Activated T-helper 1 cell treated with anti-CD3 and anti-CD28 coated beads, Interleukin-12 subunit alpha, Interleukin-12 subunit beta, Interleukin-2, Interleukin-4 antibody, amounts not matched to agents 30 ng/mL and 10 ng/mL and 1 ng/mL, durations not matched to agents 14 hours and 24 hours and 36 hours (primary cell): ENCODE measurements around the gene OTUB2. TPM values are rescaled to one million over a fixed set of nuclear protein-coding genes. Genes with fewer than 3 reads are reported as not detected.
A peak's percentile ranks its signal among the peaks of the same experiment; 100 is the strongest.

ENCODE experiments used
- DNase-seq: peaks from one replicate; pipeline ENCODE4 v3.0.0; 2021; ENCODE audit warnings: low spot score
- H3K27ac Mint-ChIP-seq: one replicate; pipeline ENCODE4 v1.8.0; 2021; ENCODE audit warnings: mild to moderate bottlenecking, mixed read lengths
- H3K27me3 Mint-ChIP-seq: one replicate; pipeline ENCODE4 v1.8.0; 2022; ENCODE audit warnings: mild to moderate bottlenecking, moderate library complexity, mixed read lengths; ENCODE audit not compliant: insufficient read depth
- H3K36me3 Mint-ChIP-seq: one replicate; pipeline ENCODE4 v1.8.0; 2021; ENCODE audit warnings: low read depth, mixed read lengths
- H3K4me1 Mint-ChIP-seq: one replicate; pipeline ENCODE4 v1.8.0; 2021; ENCODE audit warnings: low read depth, mixed read lengths
- H3K4me3 Mint-ChIP-seq: one replicate; pipeline ENCODE4 v1.8.0; 2021; ENCODE audit warnings: mild to moderate bottlenecking, moderate library complexity, mixed read lengths
- H3K9me3 Mint-ChIP-seq: one replicate; pipeline ENCODE4 v1.8.0; 2021; ENCODE audit warnings: mixed read lengths
- intact Hi-C: fragments of 100-400 bp; cut with micrococcal nuclease; formaldehyde crosslinking; loops from one replicate; pipeline ENCODE4 v1.15.1; 2024
- total RNA-seq: library from RNA; stranded (reverse); gene quantifications from 2 replicates; pipeline ENCODE4 v1.2.3, GENCODE V29; 2022

OTUB2 gene
- total RNA-seq, 1 donor from 2014 or later = 1.5 TPM

GRCh38 chr14:94000267-94000666 lies 25.9 kb upstream of the OTUB2 start:
- Mint-ChIP-seq H3K27ac (no peak overlapping the region), H3K9me3 (no peaks in the 10 kb centered on the region), H3K36me3 (no peaks in the 10 kb centered on the region), H3K4me3 (no peak overlapping the region), H3K4me1 (peaks cover 46% of the 10 kb centered on the region), H3K27me3 (peaks cover 4% of the 10 kb centered on the region)
- no peak for DNase-seq
- intact Hi-C loops = no loop called here

GRCh38 chr14:94001016-94001415 lies 25.1 kb upstream of the OTUB2 start:
- H3K36me3 Mint-ChIP-seq = no peaks in the 10 kb centered on the region
- H3K4me1 Mint-ChIP-seq = peaks cover 40% of the 10 kb centered on the region
- H3K4me3 Mint-ChIP-seq = no peak overlapping the region
- intact Hi-C loops = loop anchor here (1.0 kb wide), 3 partner anchors 23 to 62 kb away; no protein-coding TSS in a partner anchor
- H3K27me3 Mint-ChIP-seq = peaks cover 4% of the 10 kb centered on the region
- DNase-seq = no peak
- no peak overlapping the region for H3K27ac Mint-ChIP-seq
- H3K9me3 Mint-ChIP-seq = no peaks in the 10 kb centered on the region

GRCh38 chr14:94001501-94002396 lies 24.4 kb upstream of the OTUB2 start:
- no peaks in the 10 kb centered on the region for H3K36me3 Mint-ChIP-seq
- H3K9me3 Mint-ChIP-seq = no peaks in the 10 kb centered on the region
- H3K4me3 Mint-ChIP-seq = peak overlapping the region; percentile 1

GRCh38 chr14:94003397-94003796 lies 22.7 kb upstream of the OTUB2 start:
- intact Hi-C loops = no loop called here

More at GRCh38 chr14:94001501-94002396, 24.4 kb upstream of the OTUB2 start:
- intact Hi-C loops = loop anchor here (1.0 kb wide), 4 partner anchors 23 to 135 kb away; no protein-coding TSS in a partner anchor
- Mint-ChIP-seq H3K27me3 (peaks cover 2% of the 10 kb centered on the region), H3K4me1 (peaks cover 39% of the 10 kb centered on the region), H3K27ac (peak overlapping the region; percentile 36)
- peak; percentile 56 for DNase-seq

GRCh38 chr14:94004015-94004414 lies 22.1 kb upstream of the OTUB2 start:
- intact Hi-C loops = loop anchor here (2.0 kb wide), 1 partner anchor 23 kb away; the partner anchor contains the start of gene OTUB2
- H3K9me3 Mint-ChIP-seq = no peaks in the 10 kb centered on the region
- peaks cover 44% of the 10 kb centered on the region for H3K4me1 Mint-ChIP-seq
- H3K36me3 Mint-ChIP-seq = no peaks in the 10 kb centered on the region
- no peak for DNase-seq
- H3K4me3 Mint-ChIP-seq = no peak overlapping the region
- no peak overlapping the region for H3K27ac Mint-ChIP-seq
- H3K27me3 Mint-ChIP-seq = no peaks in the 10 kb centered on the region

More at GRCh38 chr14:94003397-94003796, 22.7 kb upstream of the OTUB2 start:
- Mint-ChIP-seq H3K4me1 (peaks cover 41% of the 10 kb centered on the region), H3K36me3 (no peaks in the 10 kb centered on the region), H3K27ac (no peak overlapping the region), H3K4me3 (no peak overlapping the region), H3K9me3 (no peaks in the 10 kb centered on the region), H3K27me3 (no peaks in the 10 kb centered on the region)
- no peak for DNase-seq

GRCh38 chr14:94005324-94006073 lies 20.6 kb upstream of the OTUB2 start:
- no peak overlapping the region for H3K27ac Mint-ChIP-seq
- H3K4me1 Mint-ChIP-seq = peaks cover 45% of the 10 kb centered on the region
- H3K36me3 Mint-ChIP-seq = peaks cover 1% of the 10 kb centered on the region
- DNase-seq = no peak
- no peak overlapping the region for H3K4me3 Mint-ChIP-seq
- no peaks in the 10 kb centered on the region for H3K27me3 Mint-ChIP-seq
- intact Hi-C loops = loop anchor here (2.0 kb wide), 1 partner anchor 21 kb away; the partner anchor contains the start of gene OTUB2
- H3K9me3 Mint-ChIP-seq = no peaks in the 10 kb centered on the region

- H3K36me3 Mint-ChIP-seq = peaks cover 1% of the 10 kb centered on the region
- no peaks in the 10 kb centered on the region for H3K9me3 Mint-ChIP-seq
- intact Hi-C loops = no loop called here
- H3K4me1 Mint-ChIP-seq = peaks cover 58% of the 10 kb centered on the region
- peaks cover under 1% of the 10 kb centered on the region for H3K27me3 Mint-ChIP-seq
- no peak overlapping the region for H3K27ac Mint-ChIP-seq
- no peak overlapping the region for H3K4me3 Mint-ChIP-seq
- DNase-seq = no peak
Observed at GRCh38 chr14:94008234-94008633, 17.9 kb upstream of the OTUB2 start.

GRCh38 chr14:94009767-94010166 lies 16.4 kb upstream of the OTUB2 start:
- no peaks in the 10 kb centered on the region for H3K9me3 Mint-ChIP-seq
- H3K27ac Mint-ChIP-seq = peak overlapping the region; percentile 77
- peaks cover 58% of the 10 kb centered on the region for H3K4me1 Mint-ChIP-seq
- peaks cover 10% of the 10 kb centered on the region for H3K27me3 Mint-ChIP-seq
- intact Hi-C loops = no loop called here
- DNase-seq = no peak
- H3K4me3 Mint-ChIP-seq = peak overlapping the region; percentile 57
- peaks cover 1% of the 10 kb centered on the region for H3K36me3 Mint-ChIP-seq

- intact Hi-C loops = no loop called here
- Mint-ChIP-seq H3K4me3 (peak overlapping the region; percentile 12), H3K9me3 (no peaks in the 10 kb centered on the region), H3K36me3 (peaks cover 1% of the 10 kb centered on the region), H3K27ac (no peak overlapping the region), H3K27me3 (peaks cover 15% of the 10 kb centered on the region), H3K4me1 (peaks cover 53% of the 10 kb centered on the region)
- DNase-seq = no peak
Observed at GRCh38 chr14:94010625-94011024, 15.5 kb upstream of the OTUB2 start.

- intact Hi-C loops = loop anchor here (1.0 kb wide), 1 partner anchor 10 kb away; no protein-coding TSS in a partner anchor
- Mint-ChIP-seq H3K27ac (peak overlapping the region; percentile 18), H3K36me3 (peaks cover 1% of the 10 kb centered on the region), H3K4me3 (peak overlapping the region; percentile 37), H3K27me3 (peaks cover 15% of the 10 kb centered on the region), H3K9me3 (no peaks in the 10 kb centered on the region), H3K4me1 (peaks cover 53% of the 10 kb centered on the region)
- DNase-seq = peak; percentile 21
Observed at GRCh38 chr14:94011795-94012194, 14.3 kb upstream of the OTUB2 start.

GRCh38 chr14:94014382-94014781 lies 11.8 kb upstream of the OTUB2 start:
- Mint-ChIP-seq H3K4me1 (peaks cover 35% of the 10 kb centered on the region), H3K36me3 (peaks cover 1% of the 10 kb centered on the region), H3K27me3 (peaks cover 21% of the 10 kb centered on the region), H3K27ac (no peak overlapping the region), H3K4me3 (no peak overlapping the region), H3K9me3 (no peaks in the 10 kb centered on the region)
- no peak for DNase-seq
- intact Hi-C loops = no loop called here

- H3K4me1 Mint-ChIP-seq = peaks cover 27% of the 10 kb centered on the region
- intact Hi-C loops = no loop called here
- H3K4me3 Mint-ChIP-seq = no peak overlapping the region
- H3K27ac Mint-ChIP-seq = no peak overlapping the region
- H3K9me3 Mint-ChIP-seq = no peaks in the 10 kb centered on the region
- H3K36me3 Mint-ChIP-seq = no peaks in the 10 kb centered on the region
- DNase-seq = no peak
- peaks cover 22% of the 10 kb centered on the region for H3K27me3 Mint-ChIP-seq
Observed at GRCh38 chr14:94015223-94015622, 10.9 kb upstream of the OTUB2 start.
